ENCODE measurements around the gene TNFSF11.

TNFSF11 gene

DNA sequence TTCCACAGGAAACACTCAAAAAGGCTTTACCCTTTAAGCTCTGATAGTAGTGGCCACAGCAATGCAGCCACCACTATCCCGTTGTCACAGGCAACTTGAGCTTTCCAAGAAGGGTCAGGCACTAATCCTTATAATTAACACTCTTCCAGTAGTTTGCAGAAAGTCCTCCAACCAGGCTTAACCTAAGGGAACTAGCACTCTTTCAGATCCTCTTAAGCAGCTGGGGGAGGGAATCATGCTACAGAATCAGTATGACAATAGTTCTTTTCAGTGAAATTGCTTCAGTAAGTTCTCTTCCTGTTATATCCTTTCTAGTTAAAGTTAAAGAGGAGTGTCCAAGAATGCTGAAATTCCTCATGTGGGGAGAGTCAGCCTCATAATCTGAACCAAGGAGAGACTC lies 82.2 kb downstream of the TNFSF11 start:
- DNase-seq = no peak

DNA sequence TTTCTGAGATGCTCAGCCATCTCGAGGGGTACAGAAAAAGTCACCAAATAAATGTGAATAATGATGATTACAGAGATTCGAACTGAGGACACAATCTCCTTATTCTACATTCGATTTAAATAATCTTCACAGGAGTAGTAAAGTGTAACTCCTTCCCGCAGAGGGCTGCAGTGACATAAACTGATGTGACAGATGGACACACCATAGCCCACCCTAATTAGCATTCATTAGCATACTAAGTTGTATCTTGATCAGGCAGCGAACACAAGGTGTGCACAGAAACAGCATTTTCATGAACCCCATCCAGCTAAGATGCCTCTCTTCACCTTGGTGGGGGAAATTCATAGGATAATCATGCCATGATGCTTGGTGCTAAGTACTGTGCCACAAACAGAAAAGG lies 83.0 kb downstream of the TNFSF11 start:
- DNase-seq = no peak

All from KG1 (cell line).